Hepatocyte (in vitro differentiated cells): ENCODE data around the gene P2RY8. TPM values are rescaled to one million over a fixed set of nuclear protein-coding genes. Genes with fewer than 3 reads are reported as not detected.
"Not testable (repeated sequence)": the region's sequence is repeated elsewhere in the genome, so short reads cannot be mapped to it uniquely, and the experiment has no call there.

Experiments used
- DNase-seq: peaks from one replicate; pipeline ENCODE4 v3.0.0-alpha.2; 2016; ENCODE audit warnings: low spot score
- H2AFZ ChIP-seq: fragments of 200-600 bp; sonication (generic); 2 replicates; pipeline ENCODE4 v1.6.0; 2016; ENCODE audit warnings: antibody characterized with exemption, mild to moderate bottlenecking
- H3K27ac ChIP-seq: fragments of 200-600 bp; sonication (generic); 2 replicates; pipeline ENCODE4 v1.5.1; 2016; ENCODE audit warnings: mild to moderate bottlenecking
- H3K27me3 ChIP-seq: fragments of 200-600 bp; sonication (generic); 2 replicates; pipeline ENCODE4 v1.6.1; 2016
- H3K36me3 ChIP-seq: fragments of 200-600 bp; sonication (generic); replicated peaks from 2 replicates; pipeline ENCODE4 v1.5.1; 2016; ENCODE audit warnings: low read depth; ENCODE audit not compliant: insufficient read depth
- H3K4me1 ChIP-seq: fragments of 200-600 bp; sonication (generic); 2 replicates; pipeline ENCODE4 v1.5.1; 2016; ENCODE audit warnings: mild to moderate bottlenecking, moderate library complexity; ENCODE audit not compliant: insufficient read depth
- H3K4me2 ChIP-seq: fragments of 200-600 bp; sonication (generic); 2 replicates; pipeline ENCODE4 v1.6.0; 2016
- H3K4me3 ChIP-seq: fragments of 200-600 bp; sonication (generic); 2 replicates; pipeline ENCODE4 v1.5.1; 2016; ENCODE audit warnings: mild to moderate bottlenecking
- H3K79me2 ChIP-seq: fragments of 200-600 bp; sonication (generic); 2 replicates; pipeline ENCODE4 v1.6.0; 2017; ENCODE audit warnings: mild to moderate bottlenecking
- H3K9me2 ChIP-seq: fragments of 200-600 bp; sonication (generic); replicated peaks from 2 replicates; pipeline ENCODE4 v1.6.0; 2017; ENCODE audit warnings: mild to moderate bottlenecking; ENCODE audit not compliant: insufficient read depth
- H3K9me3 ChIP-seq: fragments of 200-600 bp; sonication (generic); 2 replicates; pipeline ENCODE4 v1.5.1; 2016; ENCODE audit warnings: low read depth, mild to moderate bottlenecking
- H4K20me1 ChIP-seq: fragments of 200-600 bp; sonication (generic); 2 replicates; pipeline ENCODE4 v1.6.0; 2016; ENCODE audit warnings: mild to moderate bottlenecking; ENCODE audit not compliant: insufficient read depth, poor library complexity, severe bottlenecking
- CTCF ChIP-seq: fragments of 200-600 bp; sonication (generic); IDR thresholded peaks from 2 replicates; pipeline ENCODE4 v1.5.1; 2016; ENCODE audit warnings: antibody characterized with exemption, mild to moderate bottlenecking; ENCODE audit not compliant: poor library complexity
- EZH2 ChIP-seq: fragments of 200-600 bp; sonication (generic); IDR thresholded peaks from 2 replicates; pipeline ENCODE4 v1.6.1; 2016; ENCODE audit warnings: antibody characterized with exemption, mild to moderate bottlenecking, borderline replicate concordance
- EZH2phosphoT487 ChIP-seq: fragments of 200-600 bp; sonication (generic); IDR thresholded peaks from one replicate; pipeline ENCODE4 v1.6.1; 2018; ENCODE audit warnings: antibody characterized with exemption, mild to moderate bottlenecking, low read depth, moderate library complexity; ENCODE audit not compliant: unreplicated experiment, severe bottlenecking
- WGBS: methylation state at CpG from one replicate; pipeline ENCODE4 v1.1.6; 2016; ENCODE audit warnings: low lambda C conversion rate; ENCODE audit errors: missing lambda C conversion rate; 5-methylcytosine and 5-hydroxymethylcytosine counted together
- polyA plus RNA-seq: library from polyadenylated mRNA; unstranded; fragments of >200 nt; fragmentation: Nextera tagmentation; extraction: Ambion mirVana; gene quantifications from 2 replicates; pipeline ENCODE4 v1.2.1, GENCODE V29; 2016
- total RNA-seq: library from RNA; depleted of rRNA; stranded (reverse); fragments of >200 nt; gene quantifications from 2 replicates; pipeline ENCODE4 v1.2.3, GENCODE V29; 2014

Gene P2RY8
- total and polyA plus RNA-seq, 2 experiments from 2014 or later: 0.07 to 0.54 TPM

GRCh38 chrX:1525583-1526355, 11.2 kb downstream of the P2RY8 start:
- no peak overlapping the region for H3K4me3 ChIP-seq
- H4K20me1 ChIP-seq: no peaks in the 10 kb centered on the region
- no peaks in the 10 kb centered on the region for H3K36me3 ChIP-seq
- no peaks in the 10 kb centered on the region for H3K9me2 ChIP-seq
- no peaks in the 10 kb centered on the region for H3K79me2 ChIP-seq
- H2AFZ ChIP-seq: no peak overlapping the region
- H3K4me2 ChIP-seq: no peak overlapping the region
- no peaks in the 10 kb centered on the region for H3K9me3 ChIP-seq
- H3K4me1 ChIP-seq: no peaks in the 10 kb centered on the region
- H3K27ac ChIP-seq: no peak overlapping the region
- 89% methylated on average over 6 of the region's 6 CpGs for WGBS
- H3K27me3 ChIP-seq: no peaks in the 10 kb centered on the region
- TF ChIP-seq CTCF (no peak), EZH2 (no peak)
- no peak for DNase-seq

GRCh38 chrX:1524874-1525582, 12.0 kb downstream of the P2RY8 start:
- WGBS: 85% methylated on average over 4 of the region's 4 CpGs
- H3K9me2 ChIP-seq: no peaks in the 10 kb centered on the region
- no peak overlapping the region for H2AFZ ChIP-seq
- H3K4me1 ChIP-seq: no peaks in the 10 kb centered on the region
- no peaks in the 10 kb centered on the region for H3K27me3 ChIP-seq
- no peaks in the 10 kb centered on the region for H3K79me2 ChIP-seq
- no peak overlapping the region for H3K4me2 ChIP-seq
- no peaks in the 10 kb centered on the region for H3K9me3 ChIP-seq
- H4K20me1 ChIP-seq: no peaks in the 10 kb centered on the region
- H3K4me3 ChIP-seq: no peak overlapping the region
- no peaks in the 10 kb centered on the region for H3K36me3 ChIP-seq
- no peak overlapping the region for H3K27ac ChIP-seq
- TF ChIP-seq EZH2phosphoT487 (no peak), CTCF (no peak), EZH2 (no peak)
- no peak for DNase-seq

- not testable (repeated sequence) for H4K20me1 ChIP-seq, H3K9me2 ChIP-seq, DNase-seq, H3K4me3 ChIP-seq, H2AFZ ChIP-seq, H3K27me3 ChIP-seq, H3K4me1 ChIP-seq, H3K36me3 ChIP-seq, H3K9me3 ChIP-seq, H3K4me2 ChIP-seq, H3K79me2 ChIP-seq, H3K27ac ChIP-seq
- WGBS: 81% methylated on average over 4 of the region's 4 CpGs
Observed at GRCh38 chrX:1522905-1523304, 14.1 kb downstream of the P2RY8 start.

DNA sequence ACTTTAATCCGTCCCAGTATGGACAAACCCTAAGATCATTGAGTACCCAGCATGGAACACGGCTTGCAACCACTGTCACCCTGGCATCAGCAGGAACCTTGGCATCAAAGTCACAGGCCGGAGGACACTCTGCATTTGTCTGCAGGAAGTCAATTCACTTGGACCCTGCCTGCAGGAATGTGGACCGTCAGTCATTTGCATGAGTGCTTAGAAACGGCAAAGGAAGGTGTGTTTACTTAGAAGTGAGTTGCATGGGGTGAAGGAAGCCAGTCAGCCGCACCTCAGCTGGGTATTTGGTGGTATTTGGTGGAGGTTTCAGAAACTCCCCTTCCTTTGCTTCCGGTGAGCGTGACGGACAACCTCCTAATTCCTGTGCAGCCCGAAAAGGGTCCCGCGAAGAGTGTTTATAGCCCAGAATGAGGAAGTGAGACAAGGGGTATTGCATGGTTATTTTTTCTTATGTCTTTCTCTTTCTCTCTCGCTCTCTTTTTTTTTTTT, 15.5 kb downstream of the P2RY8 start:
- H2AFZ ChIP-seq: no peak overlapping the region
- H3K4me1 ChIP-seq: no peaks in the 10 kb centered on the region
- DNase-seq: no peak
- no peaks in the 10 kb centered on the region for H3K9me2 ChIP-seq
- no peak overlapping the region for H3K27ac ChIP-seq
- no peaks in the 10 kb centered on the region for H4K20me1 ChIP-seq
- no peak overlapping the region for H3K4me3 ChIP-seq
- no peak overlapping the region for H3K4me2 ChIP-seq
- no peaks in the 10 kb centered on the region for H3K36me3 ChIP-seq
- WGBS: 53% methylated on average over 12 of the region's 13 CpGs
- TF ChIP-seq EZH2: no peak
- TF ChIP-seq CTCF: no peak
- no peak for TF ChIP-seq EZH2phosphoT487
- no peaks in the 10 kb centered on the region for H3K79me2 ChIP-seq
- H3K9me3 ChIP-seq: no peaks in the 10 kb centered on the region
- no peaks in the 10 kb centered on the region for H3K27me3 ChIP-seq
